NCI-H128 (cell line): Measurements from ENCODE around the gene MLPH.

Experiments
- DNase-seq: peaks from one replicate; lab custom pipeline; 2025; ENCODE audit not compliant: unreplicated experiment; lab: John Stamatoyannopoulos, UW

The MLPH gene

DNA sequence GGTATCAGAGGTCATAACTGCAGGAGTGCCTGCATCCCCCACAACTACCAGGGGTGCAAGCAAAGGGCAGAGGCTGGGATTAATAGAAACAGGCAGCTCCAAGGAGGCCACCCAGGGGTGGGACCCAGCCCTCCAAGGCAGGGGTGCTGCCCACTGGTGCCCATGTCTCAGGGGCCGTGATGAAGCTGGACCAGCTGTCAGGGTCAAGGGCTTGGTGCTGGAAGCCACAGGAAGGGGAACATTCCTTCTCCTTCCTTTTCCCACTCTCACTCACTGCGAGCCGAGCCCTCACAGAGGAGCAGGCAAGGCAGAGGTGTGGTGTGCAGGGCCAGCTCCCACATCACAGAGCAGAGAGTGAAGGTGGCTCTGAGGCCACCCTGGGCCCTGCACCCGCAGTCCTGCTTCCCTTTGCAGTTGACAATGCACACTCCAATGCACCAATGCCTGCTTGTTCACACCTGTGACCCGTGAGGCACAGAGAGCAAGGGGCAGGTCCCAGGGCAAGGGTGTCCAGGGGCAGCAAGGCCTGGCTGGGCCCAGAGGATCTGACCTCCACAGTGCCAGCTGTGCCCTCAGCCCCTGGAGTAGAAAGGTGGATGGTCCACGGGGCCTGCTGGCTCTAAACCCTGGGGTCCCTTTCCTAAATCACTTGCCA, 28.7 kb downstream of the MLPH start:
- no peak for DNase-seq

DNA sequence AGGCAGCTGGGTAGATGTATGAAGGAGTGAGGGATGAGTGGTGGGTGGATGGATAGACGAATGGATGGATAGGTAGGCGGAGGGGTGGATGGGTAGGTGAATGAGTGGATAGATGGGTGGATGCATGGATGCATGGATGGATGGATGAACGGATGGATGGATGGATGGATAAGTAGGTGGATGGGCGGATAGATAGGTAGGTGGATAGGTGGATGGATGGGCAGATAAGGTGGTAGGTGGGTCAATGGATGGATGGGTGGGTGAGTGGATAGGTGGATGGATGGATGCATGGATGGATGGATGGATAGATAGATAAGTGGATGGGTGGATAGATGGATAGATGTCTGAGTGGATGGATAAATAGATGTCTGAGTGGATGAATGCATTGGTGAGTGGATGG, 30.1 kb downstream of the MLPH start:
- no peak for DNase-seq

- no peak for DNase-seq
Observed at GRCh38 chr2:237517990-237518389, 30.9 kb downstream of the MLPH start.

GRCh38 chr2:237519506-237520245, 32.6 kb downstream of the MLPH start:
- no peak for DNase-seq

DNA sequence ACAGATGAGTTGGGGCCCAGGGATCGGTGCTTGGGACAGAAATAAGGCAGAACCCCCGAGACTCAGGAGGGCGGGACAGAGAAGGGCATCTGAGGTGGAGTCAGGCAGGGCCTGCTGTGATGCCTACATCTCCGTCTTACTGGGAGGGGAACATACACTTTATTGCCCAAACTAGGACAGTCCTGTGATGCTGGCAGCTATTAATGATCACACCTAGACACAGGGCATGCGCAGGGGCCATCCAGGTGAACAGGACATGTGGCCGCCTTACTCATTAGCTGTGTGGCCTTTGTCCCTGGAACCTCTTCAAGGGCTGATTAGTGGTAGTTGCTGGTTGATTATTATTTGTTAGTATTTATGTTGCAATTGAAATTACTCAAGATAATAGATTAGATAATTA, 33.2 kb downstream of the MLPH start:
- DNase-seq = no peak

- no peak for DNase-seq
Observed at GRCh38 chr2:237524631-237525030, 37.6 kb downstream of the MLPH start.

GRCh38 chr2:237525559-237526157, 38.6 kb downstream of the MLPH start:
- no peak for DNase-seq

DNA sequence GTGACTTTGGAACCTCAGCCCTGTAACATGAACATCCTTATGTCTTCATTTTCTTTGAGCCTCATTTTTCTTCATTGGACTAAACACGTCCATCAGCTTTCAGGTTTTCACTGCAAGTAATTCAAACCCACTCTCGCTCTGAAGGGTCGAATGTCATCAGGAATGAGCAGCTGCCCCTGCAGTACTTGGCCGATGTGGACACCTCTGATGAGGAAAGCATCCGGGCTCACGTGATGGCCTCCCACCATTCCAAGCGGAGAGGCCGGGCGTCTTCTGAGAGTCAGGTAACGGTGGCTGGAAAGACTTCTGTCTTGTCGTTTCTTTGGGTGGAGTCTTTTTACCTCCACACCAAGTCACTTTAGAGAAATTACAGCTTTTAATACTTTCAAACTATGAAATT, 40.2 kb downstream of the MLPH start:
- no peak for DNase-seq

DNA sequence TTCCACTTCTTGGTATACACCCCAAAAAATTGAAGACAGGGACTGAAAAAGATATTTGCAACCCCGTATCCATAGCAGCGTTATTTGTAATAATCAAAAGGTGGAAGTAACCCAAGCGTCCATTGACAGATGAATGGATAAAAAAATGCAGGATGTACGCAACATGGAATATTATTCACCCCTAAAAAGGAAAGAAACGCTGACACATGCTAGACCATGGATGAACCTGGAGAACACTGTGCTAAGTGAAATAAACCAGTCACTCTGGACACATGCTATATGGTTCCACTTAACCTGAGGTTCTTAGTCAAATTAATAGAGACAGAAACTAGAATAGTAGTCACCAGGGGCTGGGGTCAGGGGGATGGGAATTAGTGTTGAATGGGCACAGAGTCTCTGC, 40.7 kb downstream of the MLPH start:
- no peak for DNase-seq

- DNase-seq = no peak
Observed at GRCh38 chr2:237529452-237530402, 42.7 kb downstream of the MLPH start.

- no peak for DNase-seq
Observed at GRCh38 chr2:237530472-237531433, 43.7 kb downstream of the MLPH start.

DNA sequence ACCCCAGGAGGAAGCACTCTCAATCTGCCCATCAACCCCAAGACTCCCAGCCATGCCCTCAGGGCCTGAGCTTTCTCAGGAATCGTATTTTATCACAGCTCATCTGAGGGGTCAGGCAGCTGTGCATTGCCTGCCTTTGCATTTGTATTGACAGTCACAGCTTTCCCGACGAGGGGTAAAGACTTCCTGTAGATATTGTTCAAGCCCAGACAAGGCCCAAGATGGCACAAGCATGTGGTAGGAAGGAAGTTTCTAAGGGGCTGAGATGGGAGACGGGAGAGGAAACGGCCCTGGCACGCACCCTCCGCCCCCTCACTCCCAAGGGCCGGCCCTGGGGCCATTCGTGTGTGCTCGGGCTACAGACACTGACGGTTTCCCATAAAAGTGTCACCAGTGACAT, 45.1 kb downstream of the MLPH start:
- DNase-seq = no peak

- DNase-seq = no peak
Observed at GRCh38 chr2:237533668-237534161, 46.7 kb downstream of the MLPH start.

GRCh38 chr2:237534380-237534779, 47.3 kb downstream of the MLPH start:
- no peak for DNase-seq

DNA sequence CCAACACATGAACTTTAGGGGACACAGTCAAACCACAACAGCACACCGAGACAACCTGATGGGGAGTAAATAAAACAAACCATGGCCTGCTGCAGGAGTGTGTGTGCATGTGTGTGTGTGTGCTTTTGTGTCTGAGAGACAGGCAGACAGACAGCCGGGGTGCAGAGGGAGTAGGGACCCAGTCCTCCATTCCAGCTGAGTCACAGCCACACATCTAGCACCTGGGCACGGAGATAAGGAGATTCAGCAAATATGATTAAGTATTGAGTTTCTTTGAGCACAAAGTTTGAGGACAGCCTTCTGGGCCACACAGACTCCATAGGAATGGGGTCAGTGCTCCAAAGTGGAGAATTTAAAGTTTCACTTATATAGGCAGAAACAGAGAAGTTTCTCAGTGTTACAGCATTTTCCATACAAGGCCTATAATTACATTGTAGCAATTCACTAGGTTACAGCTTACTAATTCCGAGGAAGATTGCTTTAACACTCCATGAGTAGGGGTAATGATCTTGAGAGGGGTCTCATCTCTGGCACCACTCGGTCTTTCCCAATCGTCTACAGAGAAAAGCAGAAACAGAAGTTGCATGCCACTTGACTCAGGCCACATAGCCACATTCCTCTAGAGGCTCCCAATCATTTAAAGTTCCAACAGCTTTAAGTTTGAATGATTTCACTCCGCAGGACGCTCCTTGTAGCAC, 48.5 kb downstream of the MLPH start:
- DNase-seq = no peak

DNA sequence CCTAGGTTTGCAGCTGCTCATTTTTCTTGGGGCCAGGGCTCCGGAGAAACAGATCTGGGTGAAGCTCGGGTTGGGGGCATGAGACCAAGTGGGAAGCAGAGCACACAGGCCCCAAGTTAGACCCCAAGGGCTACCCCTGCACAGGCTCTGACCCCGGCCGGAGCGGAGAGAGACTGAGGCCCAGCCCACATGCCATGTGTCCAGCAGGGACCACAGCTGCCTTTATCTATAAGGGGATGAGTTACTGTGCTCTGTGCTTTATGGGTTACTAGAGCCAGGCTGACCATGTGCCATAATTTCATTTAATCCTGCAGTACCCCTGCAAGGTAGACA, 49.0 kb downstream of the MLPH start:
- no peak for DNase-seq

- DNase-seq = no peak
Observed at GRCh38 chr2:237536617-237537016, 49.6 kb downstream of the MLPH start.

DNA sequence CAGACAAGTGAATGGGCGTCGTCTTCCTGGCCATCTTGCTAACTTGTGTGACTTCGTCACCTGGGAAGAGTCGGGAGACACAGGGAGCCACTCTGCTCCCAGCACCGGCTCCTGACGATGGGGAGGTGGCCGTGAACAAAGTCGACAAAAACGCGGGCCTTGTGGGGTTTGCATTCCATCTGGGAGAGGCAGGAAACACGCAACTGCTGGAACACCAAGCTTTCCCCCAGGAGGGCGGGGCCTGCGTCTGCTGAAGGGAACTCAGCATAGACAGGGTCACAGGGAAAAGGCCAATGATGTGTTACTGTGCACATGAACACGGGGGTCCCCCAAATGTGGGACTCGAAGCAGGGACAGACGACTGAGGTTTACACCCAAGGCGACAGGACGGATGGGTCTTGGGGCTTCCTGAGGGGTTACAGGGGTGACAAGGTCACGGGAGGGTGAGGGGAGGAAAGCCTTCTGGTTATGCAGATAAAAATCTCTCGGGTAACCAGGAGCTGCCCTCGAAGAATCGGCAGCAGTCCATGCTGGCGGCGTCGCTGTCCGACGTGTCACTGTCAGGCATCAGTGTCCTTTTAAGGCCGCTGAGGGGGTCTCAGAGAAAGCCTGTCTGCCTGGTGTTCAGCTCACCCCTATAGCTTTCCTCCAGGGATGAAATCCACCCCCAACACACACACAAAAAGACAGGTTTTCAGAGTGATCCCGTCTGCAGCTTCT, 51.1 kb downstream of the MLPH start:
- DNase-seq = no peak

DNA sequence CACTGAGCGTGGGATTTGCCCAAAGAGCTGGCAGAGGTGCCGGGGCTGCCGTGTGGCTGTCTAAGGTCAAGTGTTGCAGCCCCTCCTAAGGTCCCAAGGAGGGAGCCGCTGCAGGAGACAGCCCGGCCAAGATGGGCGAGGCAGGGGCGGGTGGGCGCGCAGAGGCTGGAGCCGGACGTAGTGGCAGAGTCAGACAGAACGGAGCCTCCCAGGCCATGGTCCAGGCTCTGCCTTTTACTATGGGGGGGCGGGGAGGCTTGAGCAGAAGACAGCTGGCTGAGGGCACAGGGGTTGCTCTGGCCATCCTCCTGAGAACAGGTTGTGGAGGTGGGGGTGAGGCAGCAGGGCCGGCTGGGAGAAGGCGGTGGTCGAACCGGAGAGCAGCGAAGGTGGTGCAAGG, 51.9 kb downstream of the MLPH start:
- DNase-seq = no peak
